NT2/D1 (cell line): ENCODE data around the gene ANK3.

Experiments used
- SUZ12 ChIP-seq: IDR thresholded peaks from 2 replicates; pipeline ENCODE4 v1.6.1; 2011; ENCODE audit not compliant: insufficient read length, insufficient read depth; ENCODE audit errors: extremely low read depth
- YY1 ChIP-seq: IDR thresholded peaks from 2 replicates; pipeline ENCODE4 v1.6.1; 2011; ENCODE audit not compliant: insufficient read length, insufficient read depth
- ZNF274 ChIP-seq: IDR thresholded peaks from 2 replicates; pipeline ENCODE4 v1.6.1; 2011; ENCODE audit warnings: mild to moderate bottlenecking, low read depth, low read length

DNA sequence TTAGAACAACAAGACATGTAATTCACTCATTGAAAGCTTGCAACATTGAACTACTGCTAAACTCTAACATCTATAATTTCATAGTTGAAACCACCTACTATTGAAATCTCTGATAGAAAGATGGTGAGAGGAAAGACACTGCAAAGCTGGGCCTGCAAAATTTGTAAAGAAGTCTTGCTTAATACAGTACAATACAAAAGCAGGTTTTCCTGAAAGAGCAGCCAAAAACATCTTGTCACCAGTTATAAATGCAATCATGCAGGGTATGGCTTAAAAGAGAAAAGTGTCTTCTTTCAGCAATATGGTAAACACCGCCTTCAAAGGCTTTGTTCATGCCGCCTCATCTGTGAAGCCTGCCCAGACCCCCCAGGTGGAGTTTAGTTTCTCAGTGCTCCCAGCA is 109.2 kb downstream of the ANK3 start:
- TF ChIP-seq ZNF274 (no peak), SUZ12 (no peak), YY1 (no peak)
